Measurements from ENCODE around the gene GMPS. TPM values are rescaled to one million over a fixed set of nuclear protein-coding genes. Genes with fewer than 3 reads are reported as not detected.

Gene GMPS
- total and polyA plus RNA-seq, 2 of the 8 experiments (the other 6 are each of a cell fraction or from before 2014, with no cell fraction given), result 57.7 to 175 TPM

DNA sequence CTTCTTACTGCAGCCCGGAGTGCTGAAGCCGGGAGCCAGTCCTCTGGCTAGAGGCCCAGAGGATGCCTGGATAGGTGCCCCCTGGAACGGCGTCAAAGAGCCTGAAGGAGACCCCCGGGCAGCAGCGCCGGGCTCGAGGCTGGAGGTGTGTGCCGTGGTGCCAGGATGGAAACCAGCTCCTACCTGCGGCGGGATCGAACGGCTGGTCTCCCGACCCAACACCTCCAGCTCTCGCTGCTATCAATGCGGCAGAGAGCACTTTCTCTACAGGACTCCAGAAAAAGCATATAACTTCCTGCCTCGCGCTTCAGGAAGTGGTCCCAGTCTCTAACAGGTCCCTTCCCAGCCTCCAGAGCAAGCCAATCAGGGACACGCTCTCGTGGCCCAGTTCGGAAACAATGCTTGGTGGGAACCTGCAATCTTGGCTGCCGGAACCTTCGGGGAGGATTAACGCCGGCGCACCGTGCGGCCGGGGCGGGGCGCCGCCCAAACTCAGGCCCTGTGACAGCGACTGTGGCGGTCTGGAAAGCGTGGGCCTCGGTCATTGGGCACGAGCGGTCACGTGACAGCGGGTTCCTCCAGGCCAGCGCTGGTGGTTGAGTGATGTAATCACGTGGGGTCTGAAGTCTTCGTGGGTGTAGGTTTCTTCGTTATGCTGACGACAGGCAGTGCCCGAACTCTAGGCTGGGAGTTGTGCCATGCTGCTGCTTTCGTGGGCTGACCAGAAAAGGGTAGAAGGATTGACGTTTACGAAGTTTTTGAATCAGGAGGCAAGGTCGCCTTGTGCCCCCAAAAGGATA lies 16.1 kb upstream of the GMPS start, which contains the start of gene SLC33A1 (continued):
- TF ChIP-seq POLR2A (IDR thresholded peaks at IDR 0.05; ENCODE audit: control extremely low read depth in 1 of 2, low read depth in 2 of 2, low read length in 2 of 2), result peak; percentile 72 to 78
- TF ChIP-seq TBP (IDR thresholded peaks at IDR 0.05; ENCODE audit: low read depth, low read length), result peak; percentile 76
- TF ChIP-seq TEAD4 (IDR thresholded peaks at IDR 0.05; ENCODE audit: low read depth, low read length), result 0 out of 2 replicates have a peak, but pooled peaks have one; percentile 27
- no peak for TF ChIP-seq KDM1A (IDR thresholded peaks at IDR 0.05; ENCODE audit: borderline replicate concordance, low read length)
- TF ChIP-seq, protein P1, sequence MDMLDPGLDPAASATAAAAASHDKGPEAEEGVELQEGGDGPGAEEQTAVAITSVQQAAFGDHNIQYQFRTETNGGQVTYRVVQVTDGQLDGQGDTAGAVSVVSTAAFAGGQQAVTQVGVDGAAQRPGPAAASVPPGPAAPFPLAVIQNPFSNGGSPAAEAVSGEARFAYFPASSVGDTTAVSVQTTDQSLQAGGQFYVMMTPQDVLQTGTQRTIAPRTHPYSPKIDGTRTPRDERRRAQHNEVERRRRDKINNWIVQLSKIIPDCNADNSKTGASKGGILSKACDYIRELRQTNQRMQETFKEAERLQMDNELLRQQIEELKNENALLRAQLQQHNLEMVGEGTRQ (IDR thresholded peaks at IDR 0.05; ENCODE audit: low read length), result peak; percentile 98
- peak; percentile 62 for TF ChIP-seq SAP30 (IDR thresholded peaks at IDR 0.05; ENCODE audit: insufficient read depth, insufficient replicate concordance, low read length)
- 0 out of 4 replicates have a peak, but pooled peaks of 1 of the 2 experiments have one; percentile 18 for TF ChIP-seq HDAC2 (IDR thresholded peaks at IDR 0.05; ENCODE audit: borderline replicate concordance in 1 of 2, low read depth in 2 of 2, low read length in 2 of 2)
- no peak for TF ChIP-seq NRF1 (IDR thresholded peaks at IDR 0.05; ENCODE audit: low read depth, low read length)
- TF ChIP-seq ATF3 (IDR thresholded peaks at IDR 0.05; ENCODE audit: insufficient read depth, low read depth, low read length), result peak; percentile 91
- TF ChIP-seq TAF7 (optimal IDR thresholded peaks at IDR 0.05; ENCODE audit: borderline replicate concordance, low read depth, low read length), result peak; percentile 68
- TF ChIP-seq GTF2F1 (IDR thresholded peaks at IDR 0.05; ENCODE audit: borderline replicate concordance, low read depth, low read length), result peak; percentile 70; the same call in 1 of the 2 replicates
- TF ChIP-seq SUZ12 (IDR thresholded peaks at IDR 0.05; ENCODE audit: low read length), result no peak
- peak in 1 of 2 experiments; percentile 55; a peak in 1 of 3 replicates for TF ChIP-seq EP300 (IDR thresholded peaks at IDR 0.05; ENCODE audit: borderline replicate concordance in 1 of 2, low read depth in 2 of 2, low read length in 2 of 2)
- no peak for TF ChIP-seq CHD1 (IDR thresholded peaks at IDR 0.05; ENCODE audit: low read depth, low read length)
- TF ChIP-seq KDM4A (IDR thresholded peaks at IDR 0.05; ENCODE audit: low read depth, low read length, severe bottlenecking), result peak; percentile 25
- TF ChIP-seq SIN3A (conservative IDR thresholded peaks at IDR 0.05 in 1 of 2, IDR thresholded peaks at IDR 0.05 in 1 of 2; ENCODE audit: low read depth in 1 of 2, low read length in 2 of 2), result peak in 1 of 2 experiments; percentile 97; a peak in 2 of 4 replicates
- TF ChIP-seq SIRT6 (IDR thresholded peaks at IDR 0.05; ENCODE audit: low read length), result no peak
- no peak for TF ChIP-seq RNF2 (IDR thresholded peaks at IDR 0.05; ENCODE audit: borderline replicate concordance, low read depth, low read length, missing control alignments, poor library complexity, severe bottlenecking)
- TF ChIP-seq POLR2AphosphoS5 (IDR thresholded peaks at IDR 0.05; ENCODE audit: low read depth, low read length), result peak; percentile 78
- TF ChIP-seq RFX5 (IDR thresholded peaks at IDR 0.05; ENCODE audit: borderline replicate concordance, low read depth, low read length), result no peak

All from H1 (cell line).